Right renal pelvis (tissue), 4 donors: ENCODE measurements around the gene KSR1. TPM values are rescaled to one million over a fixed set of nuclear protein-coding genes. Genes with fewer than 3 reads are reported as not detected.

Experiments
- DNase-seq, 4 donors: peaks; one replicate each; pipeline ENCODE4 v3.0.0-alpha.2; 2013; ENCODE audit warnings: low read depth in 4 of 4, low spot score in 3 of 4, missing footprints in 1 of 4
- polyA plus RNA-seq, 4 donors: library from polyadenylated mRNA; unstranded; fragments of 120-200 nt; gene quantifications; one replicate each; pipeline ENCODE4 v1.2.1, GENCODE V29; 2013; ENCODE audit not compliant: insufficient read length in 4 of 4

Gene KSR1
- polyA plus RNA-seq, 4 donors, result 41.7 to 54.6 (median 48.1) TPM

- DNase-seq, result no peak
Observed at GRCh38 chr17:27530764-27531391, 74.6 kb downstream of the KSR1 start.

- DNase-seq, result no peak
Observed at GRCh38 chr17:27531469-27531961, 75.3 kb downstream of the KSR1 start.

- DNase-seq, result no peak
Observed at GRCh38 chr17:27532269-27533263, 76.3 kb downstream of the KSR1 start.

- no peak for DNase-seq
Observed at GRCh38 chr17:27533874-27534815, 77.9 kb downstream of the KSR1 start.

DNA sequence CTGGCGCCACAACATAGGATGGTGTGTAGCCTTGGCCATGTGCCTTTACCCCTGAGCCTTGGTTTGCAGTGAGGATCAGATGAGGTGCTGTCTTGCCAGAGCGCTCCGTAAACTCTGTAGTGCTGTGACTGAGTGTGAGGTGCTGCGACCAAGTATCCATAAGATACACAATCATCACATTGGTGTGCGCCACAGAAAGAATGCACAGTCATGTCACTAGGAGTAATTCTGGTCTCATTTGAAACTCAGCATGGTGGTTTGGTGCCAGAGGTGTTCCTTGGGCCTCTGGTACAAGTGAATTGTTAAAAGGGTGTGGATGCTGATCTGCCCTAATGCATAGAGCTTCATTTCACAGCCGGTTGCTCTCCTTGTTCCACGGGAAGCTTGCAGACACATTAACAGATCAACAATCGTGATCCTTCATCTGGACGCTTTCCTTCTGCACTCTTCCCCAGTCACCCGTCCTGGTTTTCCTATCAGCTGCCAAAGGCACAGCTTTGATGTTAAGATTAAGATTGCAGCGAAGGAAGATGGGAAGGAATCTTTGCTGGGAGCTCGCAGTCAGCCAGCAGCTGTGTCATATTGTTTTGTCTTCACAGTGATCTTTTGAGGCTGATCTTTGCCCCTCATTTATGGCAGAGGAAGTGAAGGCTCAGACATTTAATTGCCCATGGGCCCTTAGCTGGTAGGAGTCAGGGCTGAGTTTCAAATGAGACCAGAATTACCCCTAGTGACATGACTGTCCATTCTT, 79.1 kb downstream of the KSR1 start:
- DNase-seq, result no peak

- no peak for DNase-seq
Observed at GRCh38 chr17:27535975-27536374, 79.7 kb downstream of the KSR1 start.

- no peak for DNase-seq
Observed at GRCh38 chr17:27536781-27537180, 80.5 kb downstream of the KSR1 start.

DNA sequence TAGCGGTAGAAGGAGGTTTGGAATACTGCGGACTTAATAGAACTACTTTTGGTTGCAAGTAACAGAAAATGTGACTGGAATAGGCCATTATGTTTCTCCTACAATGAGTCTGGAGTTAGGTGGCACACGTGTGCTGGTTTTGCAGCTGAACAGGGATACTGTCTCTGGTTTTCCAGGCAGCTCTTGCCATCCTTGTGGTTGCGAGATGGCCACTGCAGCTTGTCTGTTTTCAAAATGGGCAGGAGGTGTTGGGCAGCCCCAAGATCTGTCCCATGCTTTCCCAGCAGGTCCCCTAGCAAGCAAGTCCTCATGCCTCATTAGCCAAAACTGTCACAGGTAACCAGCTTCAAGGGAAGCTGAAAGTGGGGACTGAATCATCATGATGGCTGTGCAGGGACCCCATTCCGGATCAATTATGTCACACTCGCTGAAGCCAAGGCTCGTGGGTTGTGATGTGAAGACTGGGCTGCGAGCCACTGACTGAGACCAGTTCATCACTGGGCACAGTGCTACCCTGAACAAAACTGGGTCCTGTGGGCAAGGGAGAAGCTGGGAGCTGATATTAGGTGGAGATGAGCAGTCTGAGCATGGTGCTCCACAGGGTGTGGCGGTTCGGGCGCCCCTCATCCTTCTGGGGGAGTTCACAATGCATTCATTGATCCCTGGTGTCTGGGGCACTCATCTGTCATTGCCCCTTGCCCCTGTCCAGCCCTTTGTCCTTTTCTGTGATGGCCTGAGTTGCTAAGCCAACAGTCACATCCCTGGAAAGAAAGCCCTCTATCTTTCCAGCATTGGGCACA, 82.1 kb downstream of the KSR1 start:
- DNase-seq, result no peak

DNA sequence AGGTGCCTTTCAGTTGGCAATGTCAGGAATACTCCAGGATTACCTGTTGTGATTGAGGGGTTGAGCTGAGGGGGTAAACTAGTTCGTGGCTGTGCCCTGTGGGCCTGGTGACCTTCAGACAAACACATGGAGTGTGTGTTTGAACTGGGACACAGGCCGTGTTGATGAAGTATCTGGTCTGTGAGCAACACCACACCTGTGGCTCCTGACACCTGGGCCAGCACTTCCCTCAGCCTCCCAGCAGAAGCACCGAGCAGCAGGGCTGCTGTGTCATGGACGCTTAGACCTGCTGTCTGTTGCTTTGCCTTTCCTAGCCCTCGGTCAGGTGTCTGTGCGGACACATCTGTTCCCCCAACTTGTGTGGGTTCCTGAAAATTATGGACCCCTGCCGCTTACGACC, 82.9 kb downstream of the KSR1 start:
- no peak for DNase-seq

DNA sequence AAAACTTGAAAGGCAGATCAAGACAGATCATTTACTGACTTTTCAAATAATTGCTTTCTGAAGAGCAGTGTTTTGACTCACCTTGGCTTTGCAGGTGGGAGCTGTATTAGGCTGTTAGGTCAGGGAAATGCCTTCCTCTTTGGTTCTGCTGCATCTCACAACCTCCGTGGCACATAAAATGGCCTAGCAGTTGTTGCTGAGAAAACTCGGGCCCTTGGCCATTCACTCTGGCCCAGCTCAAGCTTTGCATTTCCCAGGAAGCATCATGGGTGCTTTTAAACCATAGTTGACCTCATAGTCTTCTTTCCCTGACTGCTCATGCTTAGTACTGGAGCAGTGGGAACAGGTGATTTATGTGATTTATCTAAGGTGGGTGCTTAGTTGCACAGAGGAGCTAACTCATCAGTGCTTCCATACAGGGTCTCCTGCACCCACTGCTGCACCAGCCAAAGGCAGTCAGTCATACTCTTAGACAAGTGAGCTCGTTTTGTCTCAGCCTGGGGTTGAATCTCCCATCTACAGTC, 83.6 kb downstream of the KSR1 start:
- DNase-seq, result no peak

- DNase-seq, result no peak
Observed at GRCh38 chr17:27540318-27541101, 84.3 kb downstream of the KSR1 start.

- no peak for DNase-seq
Observed at GRCh38 chr17:27541301-27542023, 85.2 kb downstream of the KSR1 start.

DNA sequence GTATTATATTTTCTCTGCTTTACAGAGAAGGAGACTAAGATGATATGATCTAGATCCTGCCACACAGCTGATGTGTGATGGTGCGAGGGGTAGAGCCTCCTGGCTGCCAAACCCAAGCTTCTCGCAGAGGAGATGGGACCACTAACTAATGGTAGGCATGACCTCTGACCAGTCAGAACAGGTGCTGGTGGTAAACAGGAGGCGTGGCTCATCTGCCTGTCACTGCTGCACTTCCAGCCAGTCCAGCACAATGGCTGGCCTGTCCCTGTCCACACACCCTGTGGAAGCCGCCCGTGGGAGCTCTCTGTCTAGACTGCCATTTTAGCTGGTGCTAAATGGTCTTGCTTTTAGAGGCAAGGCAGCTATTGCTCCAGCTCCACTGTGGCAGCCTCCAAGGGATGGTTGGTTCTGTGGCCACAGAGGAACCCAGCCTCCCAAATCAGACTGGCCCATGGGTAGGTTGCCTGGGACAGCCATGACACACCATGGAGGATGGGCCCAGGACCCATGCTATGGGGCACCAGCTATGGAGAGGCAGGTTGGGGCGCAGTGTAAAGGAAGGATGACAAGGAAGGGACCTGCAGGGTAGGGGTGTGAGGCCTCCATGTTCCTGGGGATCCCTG, 86.7 kb downstream of the KSR1 start:
- no peak for DNase-seq

DNA sequence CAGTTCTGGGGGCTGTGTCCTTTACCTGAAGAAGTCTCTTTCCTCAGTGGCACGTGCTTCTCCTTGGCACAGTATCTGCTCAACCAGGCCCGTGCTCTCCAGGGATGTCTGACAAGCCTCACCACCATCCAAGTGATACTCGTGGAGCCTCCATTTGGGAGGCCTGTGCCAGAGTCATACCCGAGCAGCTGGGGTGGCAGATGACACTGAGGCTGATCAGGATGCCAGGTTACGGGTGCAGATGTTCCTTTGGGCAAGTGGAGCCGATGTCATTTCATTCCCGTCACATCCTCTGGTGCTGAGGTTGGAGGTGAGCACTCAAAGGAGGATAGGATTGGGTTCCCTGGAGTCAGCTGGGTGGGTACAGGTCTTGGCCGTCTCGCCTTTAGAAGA, 87.2 kb downstream of the KSR1 start:
- no peak for DNase-seq

GRCh38 chr17:27543958-27544349, 87.7 kb downstream of the KSR1 start:
- DNase-seq, result no peak

GRCh38 chr17:27544350-27545131, 88.3 kb downstream of the KSR1 start:
- no peak for DNase-seq
